ENCODE data around the gene PCSK5. TPM values are rescaled to one million over a fixed set of nuclear protein-coding genes. Genes with fewer than 3 reads are reported as not detected.

PCSK5 gene
- total RNA-seq, 6 experiments from 2014 or later, result 1.4 to 5.8 (median 3.5) TPM

GRCh38 chr9:76090909-76091308 lies 200.4 kb downstream of the PCSK5 start:
- DNase-seq (no peak), ATAC-seq (no peak)
- Histone ChIP-seq H3K27ac (no peak overlapping the region), H3K4me3 (no peak overlapping the region), H3K9me3 (no peaks in the 10 kb centered on the region), H3K36me3 (no peaks in the 10 kb centered on the region), H3K4me1 (no peaks in the 10 kb centered on the region), H3K27me3 (no peaks in the 10 kb centered on the region)
- 86% methylated on average over 10 of the region's 10 CpGs for WGBS (ENCODE audit: insufficient coverage, low coverage, low lambda C conversion rate, missing lambda C conversion rate)
- intact Hi-C loops (cut with DNase I), result no loop called here
- no peak for TF ChIP-seq CTCF (IDR thresholded peaks at IDR 0.05)
- no peak for TF ChIP-seq POLR2A (IDR thresholded peaks at IDR 0.05)

GRCh38 chr9:76092572-76092971 lies 202.1 kb downstream of the PCSK5 start:
- ATAC-seq (no peak), DNase-seq (no peak)
- TF ChIP-seq CTCF (IDR thresholded peaks at IDR 0.05) (no peak), POLR2A (IDR thresholded peaks at IDR 0.05) (no peak)
- Histone ChIP-seq H3K27ac (no peak overlapping the region), H3K27me3 (no peaks in the 10 kb centered on the region), H3K4me3 (no peak overlapping the region), H3K9me3 (no peaks in the 10 kb centered on the region), H3K36me3 (no peaks in the 10 kb centered on the region), H3K4me1 (peaks cover 0 to 2% (median 0%) of the 10 kb centered on the region in 4 donors)
- 72% methylated on average over 4 of the region's 4 CpGs for WGBS (ENCODE audit: insufficient coverage, low coverage, low lambda C conversion rate, missing lambda C conversion rate)
- intact Hi-C loops (cut with DNase I), result no loop called here

- intact Hi-C loops (cut with DNase I), result no loop called here
- 82% methylated on average over 4 of the region's 4 CpGs for whole genome bisulfite sequencing (ENCODE audit: insufficient coverage, low coverage, low lambda C conversion rate, missing lambda C conversion rate)
- no peaks in the 10 kb centered on the region for H3K36me3 ChIP-seq
These were observed 205.1 kb downstream of the PCSK5 start for GRCh38 chr9:76095585-76095984.

GRCh38 chr9:76099516-76099915 lies 209.0 kb downstream of the PCSK5 start:
- ATAC-seq (no peak), DNase-seq (no peak)
- H3K27ac ChIP-seq, result no peak overlapping the region
- H3K9me3 ChIP-seq, result no peaks in the 10 kb centered on the region
- whole genome bisulfite sequencing (ENCODE audit: insufficient coverage, low coverage, low lambda C conversion rate, missing lambda C conversion rate), result 61% methylated on average over 7 of the region's 8 CpGs
- no peaks in the 10 kb centered on the region for H3K36me3 ChIP-seq
- H3K27me3 ChIP-seq, result no peaks in the 10 kb centered on the region
- peaks cover 0 to 9% (median 0%) of the 10 kb centered on the region in 4 donors for H3K4me1 ChIP-seq
- TF ChIP-seq CTCF (IDR thresholded peaks at IDR 0.05) (no peak), POLR2A (IDR thresholded peaks at IDR 0.05) (no peak)
- H3K4me3 ChIP-seq, result no peak overlapping the region
- intact Hi-C loops (cut with DNase I), result no loop called here

More at GRCh38 chr9:76095585-76095984, 205.1 kb downstream of the PCSK5 start:
- Histone ChIP-seq H3K9me3 (no peaks in the 10 kb centered on the region), H3K27me3 (no peaks in the 10 kb centered on the region), H3K27ac (no peak overlapping the region), H3K4me3 (no peak overlapping the region), H3K4me1 (peaks cover 0 to 9% (median 0%) of the 10 kb centered on the region in 4 donors)
- ATAC-seq (no peak), DNase-seq (no peak)
- TF ChIP-seq POLR2A (IDR thresholded peaks at IDR 0.05) (no peak), CTCF (IDR thresholded peaks at IDR 0.05) (no peak)

GRCh38 chr9:76101075-76101474 lies 210.6 kb downstream of the PCSK5 start:
- no peaks in the 10 kb centered on the region for H3K36me3 ChIP-seq
- no peaks in the 10 kb centered on the region for H3K27me3 ChIP-seq
- WGBS (ENCODE audit: insufficient coverage, low coverage, low lambda C conversion rate, missing lambda C conversion rate), result 27% methylated on average over 5 of the region's 5 CpGs
- ATAC-seq (no peak), DNase-seq (no peak)
- H3K9me3 ChIP-seq, result no peaks in the 10 kb centered on the region
- no peak overlapping the region for H3K4me3 ChIP-seq
- intact Hi-C loops (cut with DNase I), result no loop called here
- H3K27ac ChIP-seq, result no peak overlapping the region
- TF ChIP-seq POLR2A (IDR thresholded peaks at IDR 0.05) (no peak), CTCF (IDR thresholded peaks at IDR 0.05) (no peak)
- peaks cover 0 to 9% (median 0%) of the 10 kb centered on the region in 4 donors for H3K4me1 ChIP-seq

All from right lobe of liver (tissue), 6 donors.